ENCODE results near the gene KCNQ4.

Gene KCNQ4

DNA sequence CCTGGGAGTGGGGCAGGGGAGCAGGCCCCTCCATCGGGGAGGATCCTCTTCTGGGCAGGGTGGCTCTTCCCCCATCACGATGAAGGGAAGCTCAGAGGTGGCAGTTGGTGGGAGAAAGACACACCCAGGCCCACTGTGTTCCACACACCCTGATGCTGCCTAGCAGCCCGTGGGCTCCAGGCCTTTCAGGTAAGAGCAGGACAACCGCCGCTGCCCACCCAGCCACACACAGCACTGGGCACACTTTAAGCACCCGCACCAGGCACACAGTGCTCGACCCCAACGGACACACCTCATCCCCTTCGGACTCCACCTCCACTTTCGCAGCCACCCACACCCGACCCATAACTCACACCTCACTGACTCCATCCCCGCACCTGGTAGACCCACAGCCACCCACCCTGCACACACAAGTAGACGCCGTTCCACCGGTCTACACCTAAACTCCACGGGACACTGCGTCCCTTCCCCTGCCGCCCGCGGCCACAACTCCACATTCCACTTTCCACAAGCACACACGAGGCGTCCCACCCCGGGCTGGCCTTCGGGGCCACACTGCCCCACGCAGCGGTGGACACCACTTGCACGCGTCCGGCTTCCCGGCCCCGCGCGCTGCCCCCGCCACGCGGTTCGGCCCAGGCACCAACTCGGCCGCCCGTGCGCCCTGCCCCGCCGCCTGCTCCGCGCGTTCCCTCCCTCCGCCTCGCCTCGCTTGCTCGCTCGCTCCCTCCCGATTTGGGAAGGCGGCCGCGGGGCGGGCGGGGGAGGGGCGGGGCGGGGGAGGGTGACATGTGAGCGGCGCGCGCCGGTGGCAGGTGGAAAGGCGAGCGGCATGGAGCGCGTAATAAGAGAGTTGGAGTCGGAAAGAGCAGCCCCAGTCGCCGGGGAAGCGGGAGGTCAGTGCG is at the start of gene KCNQ4:
Gene KCNQ4 (plus strand): TSS at position 787 of the 905 bp plus-strand sequence. CDS start 307 bp downstream, outside the sequence.
- no peak for DNase-seq

DNA sequence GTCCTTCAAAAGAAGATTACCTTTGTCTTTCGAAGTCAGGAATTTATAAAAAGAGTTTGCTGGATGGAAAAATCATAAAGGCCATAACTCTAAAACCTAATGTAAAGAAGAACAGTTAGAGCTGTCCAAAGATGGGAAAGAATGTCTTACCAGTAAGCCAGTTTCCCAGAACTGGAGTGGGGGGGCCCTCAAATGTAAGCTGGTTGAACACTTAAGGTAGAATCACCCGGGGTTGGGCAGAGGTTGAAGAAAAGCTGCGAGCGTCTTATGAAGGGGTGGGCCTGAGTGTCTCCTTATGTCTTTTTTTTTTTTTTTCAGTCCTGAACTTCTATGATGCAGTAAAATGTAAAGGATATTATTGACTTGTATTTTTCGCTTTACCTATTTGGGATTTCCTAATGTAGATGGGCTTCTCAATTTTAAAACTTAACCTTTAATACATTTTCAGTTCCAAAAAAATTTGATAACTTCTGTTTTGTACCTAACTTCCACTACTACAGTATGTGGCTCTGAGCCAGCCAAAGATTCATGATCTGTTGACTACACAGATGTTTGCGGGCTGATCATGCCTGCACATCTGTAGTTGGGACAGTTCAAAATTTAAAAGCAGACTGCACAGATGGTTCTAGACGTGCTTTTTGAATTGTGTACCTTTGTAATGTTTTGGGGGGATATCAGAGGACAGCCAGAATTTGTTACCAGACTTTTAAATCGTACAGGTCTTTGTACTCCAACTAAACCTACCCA is 48.5 kb upstream of the KCNQ4 start:
- no peak for DNase-seq

DNA sequence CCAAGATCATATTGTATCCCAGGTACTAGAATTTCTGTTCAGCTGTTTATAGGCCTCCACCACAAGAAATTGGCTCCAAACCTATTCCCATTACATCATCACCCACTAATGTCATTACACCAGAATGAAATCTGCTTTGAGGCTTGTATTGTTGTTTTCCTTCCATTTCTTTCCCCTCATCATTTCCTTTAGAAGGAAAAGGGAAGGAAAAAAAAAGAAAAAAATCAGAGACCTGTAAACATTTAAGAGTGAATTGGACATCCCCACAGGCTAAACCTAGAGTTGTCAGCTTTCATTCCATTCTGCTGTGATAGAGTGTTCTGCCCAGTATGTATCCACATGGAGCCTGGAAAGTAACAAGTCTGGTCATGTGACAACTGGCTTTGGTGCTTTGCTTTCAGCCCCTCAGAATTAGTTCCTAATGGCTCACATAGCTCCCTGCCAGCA is 47.5 kb upstream of the KCNQ4 start:
- DNase-seq: no peak

DNA sequence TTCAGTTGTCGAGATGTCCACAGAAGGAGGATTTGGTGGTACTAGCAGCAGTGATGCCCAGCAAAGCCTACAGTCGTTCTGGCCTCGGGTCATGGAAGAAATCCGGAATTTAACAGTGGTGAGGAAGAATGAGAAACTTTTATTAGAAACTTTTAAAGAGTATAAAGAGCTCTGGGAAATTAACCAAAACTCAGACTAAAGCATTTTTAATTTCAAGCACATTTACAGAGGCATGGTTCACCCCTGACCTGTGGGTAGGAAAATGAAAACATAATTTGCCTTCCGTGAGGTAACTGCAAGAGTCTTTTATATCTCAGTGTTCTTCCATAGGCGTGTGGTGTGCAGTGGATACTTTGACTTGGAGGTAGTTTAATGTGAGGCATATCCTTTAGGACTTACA is 44.8 kb upstream of the KCNQ4 start:
- no peak for DNase-seq

DNA sequence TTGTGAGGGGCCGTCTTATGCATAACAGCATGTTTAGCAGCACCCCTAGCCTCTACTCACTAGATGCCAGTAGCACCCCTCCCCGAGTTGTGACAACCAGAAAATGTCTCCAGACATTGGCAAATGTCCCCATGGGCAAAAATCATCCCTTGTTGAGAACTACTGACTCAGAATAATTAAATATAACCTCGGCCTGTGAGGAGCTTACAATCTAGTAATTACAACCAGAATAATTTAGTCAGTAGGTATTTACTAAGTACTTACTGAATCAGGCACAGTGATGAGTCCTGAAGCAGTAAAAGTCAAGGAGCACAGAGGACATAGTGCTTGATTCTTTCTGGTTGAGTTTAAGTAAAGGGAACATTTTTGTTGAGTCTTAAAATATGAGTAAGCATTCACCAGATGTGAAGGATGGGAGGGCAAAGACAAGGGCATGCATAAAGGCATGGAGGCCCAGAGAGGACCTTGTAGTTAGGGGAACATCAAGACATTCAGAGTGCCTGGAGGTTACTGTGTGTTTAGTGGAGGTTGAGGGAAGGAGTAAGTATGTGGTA is 44.1 kb upstream of the KCNQ4 start:
- DNase-seq: no peak

DNA sequence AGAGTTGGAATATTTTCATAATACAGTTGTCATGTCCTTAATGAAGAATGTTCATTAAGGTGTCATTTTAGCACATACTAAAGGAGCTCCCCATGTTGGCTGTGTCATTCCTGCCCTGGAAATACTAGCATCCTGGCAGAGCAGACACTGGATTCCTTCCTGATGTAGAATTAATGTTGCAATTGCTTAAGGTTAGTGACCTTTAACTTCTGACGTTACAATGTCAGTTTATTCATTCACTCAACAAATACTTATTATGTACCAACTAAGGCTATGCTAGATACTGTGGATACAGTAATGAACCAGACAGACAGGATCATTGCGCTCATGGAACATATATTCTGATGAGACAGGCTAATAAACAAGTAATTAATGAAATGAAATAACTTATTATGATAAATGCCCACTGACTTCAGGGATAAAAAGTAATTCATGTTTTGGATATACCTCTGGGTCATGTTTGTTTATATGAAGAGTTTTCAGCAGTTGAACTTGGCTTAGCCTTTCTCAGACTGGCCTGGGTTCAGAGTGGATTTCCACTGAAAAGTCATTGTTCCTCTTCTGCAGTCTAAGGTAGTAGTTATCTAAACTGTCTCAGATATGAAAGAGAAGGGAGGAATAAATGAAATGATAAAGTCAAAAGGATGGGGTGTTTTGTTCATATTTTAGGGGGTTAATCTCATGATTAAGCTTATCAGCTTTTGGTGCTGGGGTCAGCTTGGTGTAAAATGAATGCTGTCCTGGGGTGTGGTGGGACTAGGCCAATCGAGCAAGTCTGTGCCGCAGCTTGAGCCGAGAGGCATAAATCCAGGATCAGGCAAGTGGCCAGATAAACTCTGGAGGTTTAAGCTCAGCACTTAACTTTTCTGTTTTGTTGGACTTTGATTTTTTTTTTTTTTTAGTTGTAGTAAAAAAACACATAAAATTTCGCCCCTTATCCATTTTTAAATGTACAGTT is 43.3 kb upstream of the KCNQ4 start:
- DNase-seq: no peak

DNA sequence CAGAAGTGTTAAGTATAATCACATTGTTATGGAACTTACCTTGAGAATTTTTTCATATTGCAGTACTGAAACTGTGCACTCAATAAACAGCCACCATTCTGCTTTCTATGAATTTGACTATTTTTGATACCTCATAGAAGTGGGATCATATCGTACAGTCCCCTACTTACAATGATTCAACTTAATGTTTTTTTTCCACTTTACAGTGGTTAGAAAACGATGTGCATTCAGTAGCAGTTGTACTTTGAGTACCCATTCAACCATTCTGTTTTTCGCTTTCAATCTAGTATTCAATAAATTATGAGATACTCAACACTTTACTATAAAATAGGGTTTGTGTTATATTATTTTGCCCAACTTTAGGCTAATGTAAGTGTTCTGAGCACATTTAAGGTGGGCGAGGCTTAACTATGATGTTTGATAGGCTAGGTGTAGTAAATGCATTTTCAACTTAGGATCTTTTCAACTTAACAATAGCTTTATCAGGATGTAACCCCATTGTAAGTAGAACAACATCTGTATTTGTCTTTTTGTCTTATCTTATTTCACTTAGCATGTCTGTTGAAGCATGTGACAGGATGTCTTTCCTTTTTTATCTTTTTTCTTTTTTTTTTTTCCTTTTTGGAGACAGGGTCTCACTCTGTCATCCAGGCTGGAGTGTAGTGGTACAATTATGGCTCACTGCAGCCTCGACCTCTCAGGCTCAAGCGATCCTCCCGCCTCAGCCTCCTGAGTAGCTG is 42.4 kb upstream of the KCNQ4 start:
- DNase-seq: no peak

DNA sequence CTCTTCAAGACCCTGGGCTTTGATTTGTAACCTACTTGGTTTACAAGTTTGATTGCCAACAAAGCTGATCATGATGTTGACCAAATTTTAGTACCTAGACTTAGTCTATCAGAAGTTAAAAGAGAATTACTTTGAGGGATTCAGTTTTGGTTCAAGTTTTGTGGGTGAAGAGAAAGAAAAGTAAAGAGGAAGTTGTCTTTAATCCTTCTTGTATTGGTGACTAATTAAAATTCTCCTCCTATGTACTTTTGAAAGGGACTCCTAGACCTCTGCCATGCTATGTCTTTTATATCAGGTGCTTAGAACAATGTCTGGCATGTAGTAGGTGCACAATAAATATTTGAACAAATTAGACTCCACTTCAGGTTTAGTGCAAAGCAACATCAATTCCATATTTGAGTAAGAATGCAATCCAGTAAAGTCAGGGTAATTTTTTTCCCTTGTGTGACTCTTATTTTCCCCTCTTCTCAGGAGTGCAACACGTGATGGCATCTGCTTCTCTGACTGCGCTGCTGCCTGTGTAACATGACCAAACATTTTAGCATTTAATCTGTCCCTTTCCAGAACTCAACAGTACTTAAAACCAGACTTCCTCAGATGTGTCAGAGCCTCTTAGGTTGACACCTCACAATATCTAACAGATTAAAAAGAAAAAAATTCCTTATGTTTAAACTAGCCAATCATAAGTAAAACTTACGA is 41.1 kb upstream of the KCNQ4 start:
- DNase-seq: no peak

DNA sequence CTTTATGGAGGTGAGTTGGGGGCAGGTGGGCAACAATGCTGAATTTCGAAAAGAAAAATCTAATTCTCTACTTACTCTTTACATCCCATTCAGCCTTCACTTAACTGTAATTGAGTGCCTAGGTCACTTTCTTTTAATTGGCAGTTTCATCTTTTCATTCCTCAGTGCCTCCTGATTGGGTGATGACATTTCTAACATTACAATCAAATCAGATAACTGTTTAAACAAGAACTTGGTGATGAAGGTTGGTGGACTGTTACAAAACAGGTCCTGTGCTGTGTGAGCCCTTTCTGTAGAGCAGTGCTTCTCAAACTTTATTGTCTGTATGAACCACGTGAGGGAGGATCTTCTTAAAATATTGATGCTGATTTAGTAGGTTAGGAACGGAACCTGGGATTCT is 40.1 kb upstream of the KCNQ4 start:
- DNase-seq: no peak

DNA sequence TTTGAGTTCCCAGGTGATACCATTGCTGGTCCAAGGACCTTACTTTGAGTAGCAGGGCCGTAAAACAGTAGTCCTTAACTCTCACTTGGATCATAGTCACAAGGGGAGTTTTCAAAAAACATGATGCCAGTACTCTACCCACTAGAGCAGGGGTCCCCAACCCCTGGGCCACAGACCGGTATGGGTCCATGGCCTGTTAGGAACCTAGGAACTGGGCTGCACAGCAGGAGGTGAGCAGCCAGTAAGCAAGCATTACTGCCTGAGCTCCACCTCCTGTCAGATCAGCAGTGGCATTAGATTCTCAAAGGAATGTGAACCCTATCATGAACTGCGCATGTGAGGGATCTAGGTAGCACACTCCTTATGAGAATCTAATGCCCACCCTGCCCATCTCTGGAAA is 39.7 kb upstream of the KCNQ4 start:
- DNase-seq: no peak

DNA sequence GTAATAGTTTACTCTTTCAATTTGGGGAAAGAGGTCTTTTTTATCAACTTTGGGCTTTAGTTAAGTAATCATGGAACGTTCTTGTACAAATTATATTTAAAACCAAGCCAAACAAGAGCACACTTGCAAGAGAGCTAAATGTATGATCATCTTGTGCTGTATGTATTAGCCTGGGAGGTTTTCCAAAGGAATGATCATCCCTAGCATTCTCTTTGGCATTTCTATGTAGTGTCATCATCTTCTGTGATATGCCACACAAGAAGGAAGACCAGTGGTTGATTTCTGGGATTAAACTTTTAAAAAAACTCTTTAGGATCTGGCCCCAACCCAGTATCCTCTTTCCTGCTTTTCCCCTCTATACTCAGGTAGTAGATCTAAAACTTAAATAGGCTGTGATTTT is 38.4 kb upstream of the KCNQ4 start:
- no peak for DNase-seq

DNA sequence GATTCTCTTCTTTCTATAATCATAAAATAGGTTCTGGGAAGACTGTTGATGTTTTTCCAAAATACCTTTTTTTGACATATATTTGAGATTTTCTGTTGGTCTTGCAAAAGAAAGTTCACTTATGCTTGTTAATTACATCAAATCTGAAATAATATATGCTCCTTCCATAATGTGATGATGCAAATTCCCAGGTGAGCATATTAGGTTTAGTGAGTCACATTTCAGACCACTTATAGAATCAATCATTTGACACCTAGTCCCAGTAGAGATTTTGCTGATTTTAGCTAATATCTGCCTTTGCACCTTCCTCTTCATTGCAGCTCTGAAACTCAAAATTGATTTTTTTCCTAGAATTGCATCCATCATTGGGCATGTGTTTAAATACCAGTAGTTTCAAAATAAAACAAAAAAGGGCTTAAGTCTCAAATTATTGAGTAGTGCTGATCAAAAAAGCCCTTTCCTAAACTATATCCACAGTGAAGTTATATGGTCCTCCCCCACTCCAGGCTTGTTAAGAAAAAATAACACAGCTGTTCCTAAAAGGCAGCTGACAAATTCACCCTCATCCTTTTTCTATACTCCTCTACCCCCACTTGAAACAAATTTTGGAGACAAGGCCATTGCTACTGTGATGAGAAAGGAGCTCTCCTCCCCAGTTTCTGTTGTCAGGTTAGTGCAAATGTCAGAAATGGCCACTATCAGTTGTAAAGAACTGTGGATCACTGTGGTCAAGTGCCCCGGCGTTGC is 37.1 kb upstream of the KCNQ4 start:
- DNase-seq: no peak

DNA sequence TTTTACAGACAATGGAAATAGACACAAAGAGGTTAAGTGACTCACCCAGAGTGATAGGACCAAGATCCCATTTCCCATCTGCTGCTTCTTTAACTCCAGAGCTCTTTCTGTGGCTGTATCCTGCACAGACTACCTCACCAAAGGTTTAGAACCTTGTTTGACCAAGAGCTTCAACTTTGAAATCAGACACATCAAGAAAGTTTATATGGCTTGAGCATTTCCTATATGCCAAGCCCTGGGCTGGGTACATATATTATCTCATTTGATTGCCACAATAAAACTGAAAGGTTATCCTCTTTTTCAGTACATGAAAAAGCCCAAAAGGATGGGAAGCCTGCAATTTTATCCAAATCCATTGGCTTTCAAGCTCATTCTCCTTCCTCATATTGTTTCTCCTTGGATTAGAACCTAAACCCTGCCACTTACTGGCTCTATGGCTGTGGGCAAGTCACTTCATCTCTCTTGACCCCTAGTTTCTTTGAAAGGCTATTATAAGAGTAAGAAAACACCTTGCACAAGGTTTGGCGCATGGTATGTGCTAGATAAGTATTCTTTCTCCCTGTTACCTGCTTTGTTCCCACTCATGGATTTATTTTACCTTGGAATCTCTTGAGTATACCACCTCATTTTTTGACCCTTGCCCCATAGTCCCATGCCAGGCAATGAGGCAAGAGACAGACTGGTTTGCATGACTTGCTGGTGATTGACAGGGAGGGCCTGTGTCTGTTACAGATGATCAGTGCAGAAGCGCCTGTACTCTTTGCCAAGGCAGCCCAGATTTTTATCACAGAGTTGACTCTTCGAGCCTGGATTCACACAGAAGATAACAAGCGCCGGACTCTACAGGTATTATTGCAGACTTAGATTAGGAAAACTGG is 34.5 kb upstream of the KCNQ4 start:
- no peak for DNase-seq

DNA sequence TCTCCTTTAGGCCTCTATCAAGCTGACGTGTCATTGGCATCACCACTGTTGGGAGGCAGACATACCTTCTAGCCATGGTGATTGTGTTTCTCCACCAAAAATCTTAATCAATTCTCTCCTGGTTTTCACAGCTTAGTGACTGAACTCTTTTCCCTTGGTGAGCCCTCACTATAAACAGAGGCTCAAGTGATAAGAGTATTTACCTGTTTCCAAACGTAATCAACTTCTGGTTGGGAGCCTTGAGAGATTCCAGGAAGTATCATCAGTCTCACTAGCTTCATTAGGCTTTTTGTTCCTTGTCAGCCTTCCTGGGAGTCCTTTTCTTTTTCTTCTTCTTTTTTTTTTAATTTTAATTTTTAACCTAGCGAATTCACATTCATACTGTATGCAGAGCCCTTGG is 33.8 kb upstream of the KCNQ4 start:
- DNase-seq: no peak

DNA sequence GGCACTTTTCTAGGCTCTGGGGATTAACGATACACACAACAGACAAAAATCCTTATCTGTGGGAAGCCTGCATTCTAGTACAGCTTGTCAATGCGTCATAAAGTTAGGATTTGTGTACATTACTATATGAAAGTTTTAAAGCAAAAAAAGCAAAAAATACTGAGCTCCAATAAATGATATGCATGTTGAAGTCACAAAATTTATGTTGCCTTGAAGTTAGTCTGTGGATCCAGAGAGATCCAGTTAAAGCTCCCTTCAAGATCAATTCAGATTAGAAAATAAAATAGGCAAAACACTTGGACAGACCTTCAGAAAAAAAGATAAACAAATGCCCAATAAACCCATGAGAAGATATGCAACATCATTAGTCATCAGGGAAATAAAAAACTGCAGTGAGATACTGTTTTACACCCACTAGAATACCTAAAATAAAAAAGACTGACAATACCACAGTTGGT is 33.1 kb upstream of the KCNQ4 start:
- DNase-seq: peak in 1 of 2 donors; percentile 40

DNA sequence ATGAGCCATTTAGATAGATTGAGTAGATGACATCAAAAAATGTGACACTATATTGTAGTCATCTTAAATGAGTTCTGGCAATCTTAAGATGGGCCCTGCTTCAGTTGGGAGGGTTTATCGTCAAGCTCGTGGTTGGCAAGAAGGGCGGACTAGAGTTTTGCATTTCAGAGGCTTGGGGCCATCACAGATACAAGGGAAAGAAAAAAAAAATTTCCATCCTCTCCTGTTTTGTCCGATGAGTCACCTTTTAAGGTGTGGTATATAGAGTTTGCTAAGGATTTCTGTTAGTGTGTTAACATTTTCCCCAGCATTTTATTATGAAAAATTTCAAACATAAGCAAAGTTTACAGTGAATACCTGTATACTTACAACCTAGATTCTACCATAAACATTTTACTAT is 31.8 kb upstream of the KCNQ4 start:
- no peak for DNase-seq

DNA sequence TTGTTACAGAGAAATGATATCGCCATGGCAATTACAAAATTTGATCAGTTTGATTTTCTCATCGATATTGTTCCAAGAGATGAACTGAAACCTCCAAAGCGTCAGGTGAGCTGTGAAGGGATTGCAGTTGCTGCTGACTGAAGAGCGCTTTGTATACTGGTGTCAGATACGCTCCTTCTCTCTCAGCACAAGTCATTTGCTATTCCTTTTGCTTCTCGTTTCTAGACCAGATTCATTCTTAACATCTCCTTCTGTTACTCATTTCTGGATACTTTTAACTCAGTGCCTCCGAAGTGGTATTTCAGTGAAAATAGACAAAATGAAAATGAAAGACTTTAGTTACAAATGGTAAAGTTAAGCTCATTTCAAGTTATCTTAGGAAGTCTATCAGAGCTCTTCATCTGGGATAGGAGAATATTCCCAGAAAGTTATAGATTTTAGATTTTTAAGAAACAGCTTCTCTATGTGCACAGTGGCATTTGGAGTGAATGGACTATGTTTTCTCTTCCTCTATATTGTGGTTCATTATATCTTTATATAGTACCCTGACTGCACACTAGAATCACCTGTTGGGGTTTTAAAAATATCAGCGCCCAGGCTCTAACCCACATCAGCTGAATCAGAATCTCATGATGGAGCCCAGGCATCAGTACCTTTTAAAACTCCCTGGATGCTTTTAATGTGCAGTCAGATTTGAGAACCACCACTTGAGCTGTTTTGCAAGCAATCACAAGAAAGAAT is 30.3 kb upstream of the KCNQ4 start:
- DNase-seq: no peak

DNA sequence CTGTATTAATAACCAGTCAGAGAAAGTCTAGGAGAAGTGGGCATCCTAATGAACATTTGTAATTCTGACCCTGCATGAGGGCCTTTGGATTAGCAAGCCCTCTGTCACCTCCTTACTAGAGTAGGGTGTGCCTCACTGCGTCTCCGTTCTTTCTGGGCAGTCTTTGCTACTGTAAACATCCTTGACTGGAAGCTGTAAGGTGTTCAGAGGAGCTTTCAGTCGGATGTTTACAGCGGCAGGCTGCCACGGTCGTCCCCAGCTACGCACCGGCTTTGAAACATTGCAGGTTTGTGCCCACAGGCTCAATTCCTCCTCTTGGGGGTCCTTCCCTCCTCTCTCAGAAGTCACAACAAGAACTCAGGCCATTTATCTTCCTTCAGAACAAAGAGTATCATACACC is 29.4 kb upstream of the KCNQ4 start:
- no peak for DNase-seq

DNA sequence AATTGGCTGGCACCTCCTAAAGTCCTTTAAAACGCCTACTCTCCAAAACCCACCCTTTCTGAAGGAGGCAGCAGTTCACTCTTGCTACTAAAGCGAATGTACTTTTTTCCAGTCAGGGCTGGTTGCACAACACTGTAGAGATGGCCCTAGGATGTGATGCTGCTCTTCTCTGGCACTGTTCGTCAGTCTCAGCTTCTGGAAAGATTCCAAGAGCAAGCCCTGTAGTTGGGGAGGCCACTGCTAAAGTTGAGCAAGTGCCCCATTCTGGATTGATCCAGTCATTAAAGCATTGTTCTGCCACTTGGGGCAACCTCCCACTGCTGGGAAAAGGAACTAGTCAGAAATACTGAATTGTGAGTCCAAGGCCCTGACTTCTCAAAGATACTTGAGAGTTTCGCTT is 28.5 kb upstream of the KCNQ4 start:
- peak; percentile 21 to 24 for DNase-seq
